Prostate gland (tissue), 2 donors: Measurements from ENCODE around the gene SUPT6H.

Experiments used
- POLR2A ChIP-seq: fragments of 450-650 bp; IDR thresholded peaks from one replicate; pipeline ENCODE4 v1.6.1; 2016; ENCODE audit warnings: antibody characterized with exemption, mild to moderate bottlenecking
- POLR2AphosphoS5 ChIP-seq: sonication (generic); formaldehyde crosslinking; IDR thresholded peaks from one replicate; pipeline ENCODE4 v1.6.1; 2017; ENCODE audit warnings: antibody characterized with exemption
- TF ChIP-seq, protein P1 (sequence below), 4 experiments: fragments of 200-600 bp in 2 of 4; fragments of 450-650 bp in 2 of 4; sonication (generic) in 2 of 4; IDR thresholded peaks; 1 replicate in 3 of 4; 2 replicates in 1 of 4; pipeline ENCODE4 v1.5.1; 2016 to 2019; ENCODE audit warnings: antibody characterized with exemption in 4 of 4, mild to moderate bottlenecking in 2 of 4, moderate library complexity in 2 of 4

- no peak for TF ChIP-seq POLR2A
- TF ChIP-seq, protein P1, sequence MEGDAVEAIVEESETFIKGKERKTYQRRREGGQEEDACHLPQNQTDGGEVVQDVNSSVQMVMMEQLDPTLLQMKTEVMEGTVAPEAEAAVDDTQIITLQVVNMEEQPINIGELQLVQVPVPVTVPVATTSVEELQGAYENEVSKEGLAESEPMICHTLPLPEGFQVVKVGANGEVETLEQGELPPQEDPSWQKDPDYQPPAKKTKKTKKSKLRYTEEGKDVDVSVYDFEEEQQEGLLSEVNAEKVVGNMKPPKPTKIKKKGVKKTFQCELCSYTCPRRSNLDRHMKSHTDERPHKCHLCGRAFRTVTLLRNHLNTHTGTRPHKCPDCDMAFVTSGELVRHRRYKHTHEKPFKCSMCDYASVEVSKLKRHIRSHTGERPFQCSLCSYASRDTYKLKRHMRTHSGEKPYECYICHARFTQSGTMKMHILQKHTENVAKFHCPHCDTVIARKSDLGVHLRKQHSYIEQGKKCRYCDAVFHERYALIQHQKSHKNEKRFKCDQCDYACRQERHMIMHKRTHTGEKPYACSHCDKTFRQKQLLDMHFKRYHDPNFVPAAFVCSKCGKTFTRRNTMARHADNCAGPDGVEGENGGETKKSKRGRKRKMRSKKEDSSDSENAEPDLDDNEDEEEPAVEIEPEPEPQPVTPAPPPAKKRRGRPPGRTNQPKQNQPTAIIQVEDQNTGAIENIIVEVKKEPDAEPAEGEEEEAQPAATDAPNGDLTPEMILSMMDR (IDR thresholded peaks at IDR 0.05), result no peak
- no peak for TF ChIP-seq POLR2AphosphoS5
Observed at GRCh38 chr17:28693869-28694268, 31.9 kb downstream of the SUPT6H start.
